ENCODE results near the gene NISCH. TPM values are rescaled to one million over a fixed set of nuclear protein-coding genes. Genes with fewer than 3 reads are reported as not detected.

The NISCH gene
- total and polyA plus RNA-seq, 2 experiments from 2014 or later, result 18.4 to 76.4 TPM

- TF ChIP-seq, protein P1, sequence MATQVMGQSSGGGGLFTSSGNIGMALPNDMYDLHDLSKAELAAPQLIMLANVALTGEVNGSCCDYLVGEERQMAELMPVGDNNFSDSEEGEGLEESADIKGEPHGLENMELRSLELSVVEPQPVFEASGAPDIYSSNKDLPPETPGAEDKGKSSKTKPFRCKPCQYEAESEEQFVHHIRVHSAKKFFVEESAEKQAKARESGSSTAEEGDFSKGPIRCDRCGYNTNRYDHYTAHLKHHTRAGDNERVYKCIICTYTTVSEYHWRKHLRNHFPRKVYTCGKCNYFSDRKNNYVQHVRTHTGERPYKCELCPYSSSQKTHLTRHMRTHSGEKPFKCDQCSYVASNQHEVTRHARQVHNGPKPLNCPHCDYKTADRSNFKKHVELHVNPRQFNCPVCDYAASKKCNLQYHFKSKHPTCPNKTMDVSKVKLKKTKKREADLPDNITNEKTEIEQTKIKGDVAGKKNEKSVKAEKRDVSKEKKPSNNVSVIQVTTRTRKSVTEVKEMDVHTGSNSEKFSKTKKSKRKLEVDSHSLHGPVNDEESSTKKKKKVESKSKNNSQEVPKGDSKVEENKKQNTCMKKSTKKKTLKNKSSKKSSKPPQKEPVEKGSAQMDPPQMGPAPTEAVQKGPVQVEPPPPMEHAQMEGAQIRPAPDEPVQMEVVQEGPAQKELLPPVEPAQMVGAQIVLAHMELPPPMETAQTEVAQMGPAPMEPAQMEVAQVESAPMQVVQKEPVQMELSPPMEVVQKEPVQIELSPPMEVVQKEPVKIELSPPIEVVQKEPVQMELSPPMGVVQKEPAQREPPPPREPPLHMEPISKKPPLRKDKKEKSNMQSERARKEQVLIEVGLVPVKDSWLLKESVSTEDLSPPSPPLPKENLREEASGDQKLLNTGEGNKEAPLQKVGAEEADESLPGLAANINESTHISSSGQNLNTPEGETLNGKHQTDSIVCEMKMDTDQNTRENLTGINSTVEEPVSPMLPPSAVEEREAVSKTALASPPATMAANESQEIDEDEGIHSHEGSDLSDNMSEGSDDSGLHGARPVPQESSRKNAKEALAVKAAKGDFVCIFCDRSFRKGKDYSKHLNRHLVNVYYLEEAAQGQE (IDR thresholded peaks at IDR 0.05; ENCODE audit: unreplicated experiment), result no peak
- TF ChIP-seq EZH2 (IDR thresholded peaks at IDR 0.05; ENCODE audit: low read depth, unreplicated experiment) (no peak), ZNF331 (CRISPR knock-in tag; IDR thresholded peaks at IDR 0.05; ENCODE audit: low read depth) (no peak), CREB1 (CRISPR knock-in tag; IDR thresholded peaks at IDR 0.05; ENCODE audit: low read depth) (no peak), JUNB (IDR thresholded peaks at IDR 0.05; ENCODE audit: unreplicated experiment) (no peak), NANOG (IDR thresholded peaks at IDR 0.05; ENCODE audit: borderline replicate concordance) (no peak), STAT1 (IDR thresholded peaks at IDR 0.05; ENCODE audit: unreplicated experiment) (no peak), EZH2phosphoT487 (IDR thresholded peaks at IDR 0.05; ENCODE audit: unreplicated experiment) (no peak)
Observed at GRCh38 chr3:52433996-52434479, 21.4 kb upstream of the NISCH start (continued).

DNA sequence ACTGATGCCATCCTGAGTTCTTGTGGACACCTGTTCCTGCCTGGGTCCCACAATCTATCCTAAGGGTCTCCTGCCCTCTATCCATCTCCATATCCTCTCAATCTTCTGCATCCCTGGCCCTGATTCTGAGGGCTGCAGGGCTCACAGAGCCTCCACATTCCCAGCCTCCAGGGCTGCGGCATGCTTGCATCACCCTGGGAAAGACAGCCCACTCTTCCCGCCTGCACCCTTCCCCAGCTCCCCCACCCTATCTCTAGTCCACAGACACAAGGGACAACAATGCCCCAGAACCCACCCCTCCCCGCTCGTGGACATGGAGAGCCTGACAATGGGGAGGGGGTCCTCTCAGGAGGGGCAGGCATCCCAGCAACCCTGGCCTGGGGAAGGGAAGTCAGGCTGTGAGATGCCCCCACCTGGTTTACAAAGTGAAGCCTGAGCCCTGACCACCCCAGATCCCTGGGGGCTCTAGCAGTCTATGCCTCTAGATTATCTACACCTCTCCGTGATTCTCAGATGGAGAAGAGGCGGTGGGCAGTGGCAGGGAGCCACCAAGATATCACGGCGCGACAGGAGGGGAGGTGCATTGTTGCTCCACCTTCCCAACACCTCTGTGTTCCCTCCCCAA, 20.8 kb upstream of the NISCH start:
- no peak overlapping the region for H3K27ac ChIP-seq (ENCODE audit: low read depth)
- no peak overlapping the region for H2AFZ ChIP-seq
- TF ChIP-seq ZNF114 (CRISPR knock-in tag; IDR thresholded peaks at IDR 0.05) (no peak), JUNB (IDR thresholded peaks at IDR 0.05; ENCODE audit: unreplicated experiment) (no peak), EZH2 (IDR thresholded peaks at IDR 0.05; ENCODE audit: low read depth, unreplicated experiment) (no peak), POLR2AphosphoS5 (IDR thresholded peaks at IDR 0.05; ENCODE audit: low read depth) (no peak), NANOG (IDR thresholded peaks at IDR 0.05; ENCODE audit: borderline replicate concordance) (no peak), EZH2phosphoT487 (IDR thresholded peaks at IDR 0.05; ENCODE audit: unreplicated experiment) (no peak), STAT1 (IDR thresholded peaks at IDR 0.05; ENCODE audit: unreplicated experiment) (no peak), ZNF331 (CRISPR knock-in tag; IDR thresholded peaks at IDR 0.05; ENCODE audit: low read depth) (no peak), CREB1 (CRISPR knock-in tag; IDR thresholded peaks at IDR 0.05; ENCODE audit: low read depth) (no peak)
- TF ChIP-seq, protein P1 (IDR thresholded peaks at IDR 0.05; ENCODE audit: unreplicated experiment), result no peak
- TF ChIP-seq, protein P2, sequence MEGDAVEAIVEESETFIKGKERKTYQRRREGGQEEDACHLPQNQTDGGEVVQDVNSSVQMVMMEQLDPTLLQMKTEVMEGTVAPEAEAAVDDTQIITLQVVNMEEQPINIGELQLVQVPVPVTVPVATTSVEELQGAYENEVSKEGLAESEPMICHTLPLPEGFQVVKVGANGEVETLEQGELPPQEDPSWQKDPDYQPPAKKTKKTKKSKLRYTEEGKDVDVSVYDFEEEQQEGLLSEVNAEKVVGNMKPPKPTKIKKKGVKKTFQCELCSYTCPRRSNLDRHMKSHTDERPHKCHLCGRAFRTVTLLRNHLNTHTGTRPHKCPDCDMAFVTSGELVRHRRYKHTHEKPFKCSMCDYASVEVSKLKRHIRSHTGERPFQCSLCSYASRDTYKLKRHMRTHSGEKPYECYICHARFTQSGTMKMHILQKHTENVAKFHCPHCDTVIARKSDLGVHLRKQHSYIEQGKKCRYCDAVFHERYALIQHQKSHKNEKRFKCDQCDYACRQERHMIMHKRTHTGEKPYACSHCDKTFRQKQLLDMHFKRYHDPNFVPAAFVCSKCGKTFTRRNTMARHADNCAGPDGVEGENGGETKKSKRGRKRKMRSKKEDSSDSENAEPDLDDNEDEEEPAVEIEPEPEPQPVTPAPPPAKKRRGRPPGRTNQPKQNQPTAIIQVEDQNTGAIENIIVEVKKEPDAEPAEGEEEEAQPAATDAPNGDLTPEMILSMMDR (conservative IDR thresholded peaks at IDR 0.05; ENCODE audit: low read depth in 2 of 2), result no peak

More for the DNA sequence above, 20.8 kb upstream of the NISCH start:
- H3K27ac Mint-ChIP-seq, result no peak overlapping the region
- H3K79me2 ChIP-seq (replicated peaks; ENCODE audit: insufficient read depth), result no peaks in the 10 kb centered on the region
- no peaks in the 10 kb centered on the region for H3K36me3 ChIP-seq (ENCODE audit: insufficient read depth)
- peaks cover 11% of the 10 kb centered on the region for H3K4me1 Mint-ChIP-seq
- H3K9me2 ChIP-seq (ENCODE audit: insufficient read depth), result no peaks in the 10 kb centered on the region
- no peak overlapping the region for H3K4me2 ChIP-seq
- H3K4me3 Mint-ChIP-seq, result no peak overlapping the region
- ATAC-seq (no peak), DNase-seq (ENCODE audit: low spot score) (no peak)
- no peak overlapping the region for H3K4me3 ChIP-seq
- no peaks in the 10 kb centered on the region for H3K4me1 ChIP-seq (ENCODE audit: insufficient read depth)
- H3K27me3 ChIP-seq (ENCODE audit: insufficient read depth), result no peaks in the 10 kb centered on the region
- no peaks in the 10 kb centered on the region for H3F3A ChIP-seq (replicated peaks; ENCODE audit: low read depth)
- no peaks in the 10 kb centered on the region for H3K9me3 Mint-ChIP-seq
- no peaks in the 10 kb centered on the region; the same call in 2 of the 3 replicates for H3K36me3 Mint-ChIP-seq (ENCODE audit: low read depth)
- H3K27me3 Mint-ChIP-seq (ENCODE audit: insufficient read depth, low read depth, poor library complexity), result peaks cover 7% of the 10 kb centered on the region
- no peaks in the 10 kb centered on the region for H4K20me1 ChIP-seq (replicated peaks; ENCODE audit: insufficient read depth)

Measured in GM23338 (cell line).